HG03135 (cell line): ENCODE results near the gene LGALS4.
"Not testable (repeated sequence)": the region's sequence is repeated elsewhere in the genome, so short reads cannot be mapped to it uniquely, and the experiment has no call there.

Experiments
- ATAC-seq: cut with Tn5 transposase; IDR thresholded peaks from one replicate; pipeline ENCODE4 v1.9.1; 2021; ENCODE audit warnings: mild to moderate bottlenecking, moderate library complexity; ENCODE audit not compliant: unreplicated experiment

LGALS4 gene

DNA sequence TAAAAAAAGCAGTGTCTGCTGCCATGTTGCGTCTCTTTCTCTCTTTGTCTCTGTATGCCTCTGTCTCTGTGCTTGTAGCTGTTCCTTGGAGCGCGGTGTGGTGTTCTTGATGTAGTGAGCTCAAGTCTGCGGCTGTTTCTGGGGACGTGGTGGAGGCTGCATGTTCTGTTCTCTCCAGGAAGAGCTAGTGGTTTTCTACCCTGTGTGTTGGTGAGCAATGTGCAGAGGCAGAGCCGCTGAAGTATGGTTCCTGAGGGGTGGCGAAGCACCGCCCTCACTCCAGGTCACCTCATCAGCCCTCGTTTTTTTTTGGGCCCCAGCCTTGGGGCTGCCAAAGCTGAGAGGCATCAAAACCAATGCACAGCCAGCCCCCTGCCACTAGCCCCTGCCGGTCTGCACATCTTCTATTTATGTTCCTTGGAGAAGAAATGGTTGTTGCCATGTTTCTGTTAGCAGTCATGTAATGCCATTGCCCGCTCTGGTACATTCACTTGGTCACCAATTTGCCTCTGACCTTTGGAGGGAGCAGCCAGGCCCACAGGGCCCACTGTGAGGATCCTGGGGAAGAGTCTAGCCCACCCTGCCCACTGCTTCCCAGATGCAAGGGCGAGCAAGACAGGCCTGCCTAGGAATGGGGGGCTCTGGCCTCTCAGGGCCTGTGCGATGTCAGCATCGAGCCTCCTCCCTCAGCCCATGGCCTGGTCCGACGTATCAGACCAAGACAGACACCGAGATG lies 29.9 kb upstream of the LGALS4 start:
- ATAC-seq, result no peak

DNA sequence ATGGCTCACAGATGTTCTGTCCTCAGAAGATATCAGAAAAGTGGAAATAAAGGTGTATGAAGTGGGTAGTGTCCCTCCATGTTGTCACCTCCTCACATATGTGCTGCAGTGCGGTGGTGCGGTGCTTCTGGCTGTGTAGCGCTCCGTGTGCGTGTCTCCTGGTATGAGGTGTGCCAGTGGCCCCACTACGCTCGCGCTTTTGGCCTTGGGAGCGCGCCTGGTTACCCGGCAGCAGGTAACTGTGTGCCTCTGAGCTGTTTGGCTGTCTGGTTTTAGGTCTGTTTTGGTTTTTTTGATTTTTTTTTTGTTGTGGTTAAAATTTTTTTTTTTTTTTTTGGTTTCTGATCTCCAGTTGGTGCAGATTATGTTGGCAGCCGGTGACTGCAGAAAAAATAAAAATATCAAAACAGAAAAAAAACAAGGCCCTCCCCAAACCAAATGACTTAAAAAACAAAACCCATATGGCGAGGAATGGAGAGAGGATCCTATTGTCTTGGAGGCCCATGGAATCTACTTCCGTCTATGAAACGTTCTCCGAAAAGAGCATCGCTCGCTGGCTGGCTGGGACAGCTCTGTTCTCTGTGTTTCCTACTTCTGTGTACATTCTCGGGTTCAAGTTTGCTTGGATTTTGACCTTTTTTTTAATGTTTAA lies 29.2 kb upstream of the LGALS4 start:
- no peak for ATAC-seq

DNA sequence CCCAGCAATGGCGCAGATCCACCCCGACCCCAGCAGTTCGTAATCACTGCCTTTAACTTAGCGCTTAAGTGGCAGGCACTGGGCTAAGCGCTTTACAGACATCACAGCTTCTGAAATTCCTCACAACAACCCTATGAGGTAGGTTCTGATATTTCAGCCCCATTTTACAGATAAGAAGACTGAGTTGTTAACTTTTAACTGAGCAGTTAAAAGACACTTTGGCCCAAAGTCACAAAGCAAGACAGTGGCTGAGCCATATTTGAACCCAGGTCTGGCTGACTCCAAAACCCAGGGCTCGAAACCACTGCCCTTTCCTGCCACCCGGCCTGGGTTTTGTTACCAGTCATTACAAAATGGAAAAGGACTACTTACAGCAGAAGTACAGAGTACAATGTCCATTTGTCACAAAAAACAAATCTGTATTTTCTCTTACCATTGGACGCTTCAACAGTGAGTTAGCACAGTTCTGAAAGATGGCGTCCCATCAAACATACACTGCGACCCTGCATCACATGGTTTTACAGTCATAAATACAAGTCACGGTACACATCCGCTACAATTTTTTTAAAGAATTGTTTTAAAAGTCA lies 28.5 kb upstream of the LGALS4 start:
- ATAC-seq, result no peak

DNA sequence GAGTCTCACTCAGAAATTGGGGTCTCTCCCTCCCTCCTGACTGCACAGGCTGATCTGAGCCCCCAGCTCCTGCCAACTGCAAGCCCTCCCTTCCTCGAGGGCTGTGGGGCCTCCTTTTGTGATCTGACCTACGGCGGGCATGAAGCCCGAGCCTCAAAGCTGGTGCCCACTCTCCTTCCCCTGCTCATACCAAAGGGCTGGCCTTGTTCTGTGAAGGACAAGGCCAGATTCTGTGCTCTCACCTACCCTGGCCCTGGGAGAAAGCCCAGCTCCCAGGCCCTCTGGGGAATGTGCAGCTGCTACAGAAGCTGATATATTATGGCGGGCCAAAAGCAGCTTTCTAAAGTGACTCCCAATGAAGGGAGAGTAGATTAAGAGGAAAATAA lies 27.8 kb upstream of the LGALS4 start:
- no peak for ATAC-seq

DNA sequence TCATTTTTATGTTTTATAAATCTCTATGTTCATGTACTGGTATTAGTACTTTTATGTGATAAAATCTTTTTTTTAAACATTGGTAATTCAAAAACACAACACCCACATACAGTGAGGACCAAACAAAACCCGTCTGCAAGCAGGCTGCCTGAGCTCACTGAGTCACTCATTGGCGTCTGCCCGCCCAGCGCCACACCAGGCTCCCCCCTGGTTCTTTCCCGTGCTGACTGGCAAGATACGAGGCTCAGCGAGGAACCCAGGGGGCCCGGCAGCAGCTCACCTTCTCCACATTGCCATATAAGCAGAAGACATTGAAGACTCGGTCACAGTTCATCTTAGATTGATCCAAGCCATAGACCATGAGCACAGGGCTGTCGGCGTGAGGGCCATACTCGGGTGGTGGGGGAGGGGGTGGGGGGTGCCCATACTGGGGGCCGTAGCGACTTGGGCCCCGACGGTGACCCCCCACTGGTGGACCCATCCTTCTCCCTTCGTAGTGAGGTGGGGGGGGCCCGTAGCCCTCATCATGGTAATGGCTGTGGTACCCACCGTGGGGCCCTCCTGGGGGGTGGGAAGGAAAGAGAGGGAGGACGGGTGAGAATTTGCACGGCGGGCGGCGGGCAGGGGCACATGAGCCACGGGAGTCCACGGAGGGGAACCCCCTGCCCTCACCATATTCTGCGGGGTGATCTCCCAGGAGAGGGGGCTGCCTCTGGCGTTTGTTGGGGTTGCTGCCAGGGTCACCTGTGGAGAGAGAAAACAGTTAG lies 27.3 kb upstream of the LGALS4 start:
- ATAC-seq, result no peak

DNA sequence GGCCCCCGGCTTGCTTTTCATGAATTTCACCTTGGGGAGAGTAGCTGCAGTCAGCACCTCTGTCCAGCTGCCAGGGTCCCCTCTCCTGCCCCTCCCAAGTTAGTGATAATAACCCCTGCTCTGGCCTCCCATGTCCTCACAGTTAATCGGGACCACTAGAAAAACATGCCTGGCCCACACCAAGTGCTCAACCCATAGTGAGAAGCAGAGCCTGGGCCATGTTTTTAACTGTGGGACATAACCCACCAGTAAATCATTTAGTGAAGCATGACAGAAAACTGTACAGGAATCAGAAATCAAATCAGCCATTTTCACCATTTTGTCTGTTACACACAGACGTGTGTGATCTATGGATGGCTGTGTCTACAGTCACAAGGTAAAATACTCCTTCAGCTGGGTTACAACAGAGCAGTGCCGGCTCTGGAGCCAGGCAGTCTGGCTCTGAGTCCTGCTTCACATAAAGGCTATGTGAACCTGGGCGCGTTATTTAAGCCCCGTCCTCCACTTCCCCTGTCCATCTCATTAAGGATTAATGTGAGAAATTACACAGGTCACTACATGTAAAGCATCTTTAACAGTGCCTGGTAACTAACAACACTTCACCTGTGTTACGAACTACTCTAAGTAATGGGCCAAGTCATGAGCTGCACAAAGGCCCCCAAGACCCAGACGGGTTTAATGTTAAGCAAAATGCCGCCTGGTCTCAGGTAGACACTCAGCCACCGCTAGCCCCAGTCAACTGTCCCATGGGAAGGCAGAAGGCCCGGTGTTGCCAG lies 26.4 kb upstream of the LGALS4 start:
- ATAC-seq, result no peak

DNA sequence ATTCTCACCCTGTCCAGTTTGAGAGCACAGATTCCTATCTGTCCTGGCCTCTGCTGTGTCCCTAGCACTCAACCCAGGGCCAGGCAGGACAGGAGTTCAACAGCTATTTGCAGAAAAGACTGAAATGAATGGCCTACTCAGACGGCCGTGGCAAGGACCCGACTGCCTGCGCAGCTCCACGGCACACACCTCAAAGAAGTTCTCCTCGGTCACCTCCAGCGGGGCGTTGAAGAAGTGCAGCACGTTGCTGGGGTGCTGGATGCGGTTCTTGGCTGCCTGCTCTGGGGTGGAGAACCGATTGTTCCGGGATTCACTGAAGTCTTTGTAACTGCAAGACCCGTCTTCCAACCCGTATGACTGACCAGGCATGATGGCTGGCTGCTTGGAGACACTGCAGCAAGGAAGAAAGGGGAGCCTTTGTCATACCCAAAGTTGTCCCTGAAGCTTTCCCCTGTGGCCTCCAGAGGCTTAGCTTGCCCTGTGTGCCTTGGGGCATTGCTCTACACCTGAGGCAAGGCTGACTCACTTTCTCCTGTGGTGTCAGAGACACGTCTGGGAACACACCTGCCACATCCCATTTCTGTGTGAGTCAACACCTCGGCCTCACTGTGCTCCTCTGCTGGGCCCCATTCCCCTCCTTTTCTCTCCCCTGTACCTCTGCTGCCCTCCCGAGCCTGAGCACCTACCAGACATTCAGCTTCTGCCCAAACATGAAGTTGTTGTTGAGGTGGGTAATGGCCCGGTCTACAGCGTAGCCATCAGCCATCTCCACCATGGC lies 25.7 kb upstream of the LGALS4 start:
- ATAC-seq, result no peak

DNA sequence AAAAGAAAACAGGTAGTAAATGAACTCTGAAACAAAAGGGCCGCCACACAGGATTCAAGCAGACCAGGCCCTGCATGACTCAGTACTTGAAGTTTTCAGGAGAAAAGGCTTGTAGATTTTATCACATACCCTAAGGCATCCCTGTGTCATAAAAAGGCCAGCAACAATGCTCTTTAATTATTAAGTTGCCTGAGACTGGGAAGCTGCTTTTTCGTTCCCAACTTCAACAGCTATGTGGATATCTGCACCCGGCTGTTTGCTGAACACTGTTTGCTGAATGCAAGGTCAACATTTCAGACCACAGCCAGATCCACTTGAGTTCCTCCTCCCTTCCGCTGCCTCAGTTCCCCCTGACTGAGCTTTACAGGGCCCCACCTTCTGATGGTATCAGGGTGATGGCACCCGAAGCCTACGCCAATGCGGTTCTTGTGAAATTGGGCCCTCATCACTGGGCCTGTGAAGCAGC lies 24.9 kb upstream of the LGALS4 start:
- ATAC-seq, result no peak

DNA sequence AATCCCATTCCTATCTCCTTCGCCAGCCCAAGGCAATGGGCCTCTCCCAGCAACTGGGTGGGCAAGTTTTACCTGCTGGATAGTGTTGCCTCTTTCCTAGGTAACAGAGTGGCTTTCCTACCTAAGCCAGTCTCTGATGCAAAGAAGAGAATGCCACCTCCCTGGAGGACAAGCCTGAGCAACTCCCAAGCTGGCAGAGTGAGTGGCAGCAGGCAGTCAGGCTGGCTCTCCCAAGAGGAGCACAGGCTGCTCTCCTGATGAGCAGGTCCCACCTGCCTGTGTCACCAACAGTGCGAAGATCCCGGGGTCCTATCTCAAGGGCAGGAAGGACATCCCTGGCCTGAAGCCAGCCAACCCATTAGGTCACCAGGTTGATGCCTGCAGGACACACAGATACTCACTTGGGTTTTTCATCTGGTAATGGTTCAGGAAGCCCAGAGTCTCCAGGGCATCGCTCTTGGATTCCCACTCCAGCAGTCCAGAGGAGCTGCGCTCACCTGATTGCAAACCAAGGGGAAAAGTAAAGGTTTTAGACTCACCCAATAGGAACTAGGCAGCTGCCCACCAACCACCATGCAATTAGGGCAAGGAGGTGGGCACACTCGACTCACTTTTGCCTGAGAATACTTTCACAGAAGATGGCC lies 24.4 kb upstream of the LGALS4 start:
- ATAC-seq, result no peak

DNA sequence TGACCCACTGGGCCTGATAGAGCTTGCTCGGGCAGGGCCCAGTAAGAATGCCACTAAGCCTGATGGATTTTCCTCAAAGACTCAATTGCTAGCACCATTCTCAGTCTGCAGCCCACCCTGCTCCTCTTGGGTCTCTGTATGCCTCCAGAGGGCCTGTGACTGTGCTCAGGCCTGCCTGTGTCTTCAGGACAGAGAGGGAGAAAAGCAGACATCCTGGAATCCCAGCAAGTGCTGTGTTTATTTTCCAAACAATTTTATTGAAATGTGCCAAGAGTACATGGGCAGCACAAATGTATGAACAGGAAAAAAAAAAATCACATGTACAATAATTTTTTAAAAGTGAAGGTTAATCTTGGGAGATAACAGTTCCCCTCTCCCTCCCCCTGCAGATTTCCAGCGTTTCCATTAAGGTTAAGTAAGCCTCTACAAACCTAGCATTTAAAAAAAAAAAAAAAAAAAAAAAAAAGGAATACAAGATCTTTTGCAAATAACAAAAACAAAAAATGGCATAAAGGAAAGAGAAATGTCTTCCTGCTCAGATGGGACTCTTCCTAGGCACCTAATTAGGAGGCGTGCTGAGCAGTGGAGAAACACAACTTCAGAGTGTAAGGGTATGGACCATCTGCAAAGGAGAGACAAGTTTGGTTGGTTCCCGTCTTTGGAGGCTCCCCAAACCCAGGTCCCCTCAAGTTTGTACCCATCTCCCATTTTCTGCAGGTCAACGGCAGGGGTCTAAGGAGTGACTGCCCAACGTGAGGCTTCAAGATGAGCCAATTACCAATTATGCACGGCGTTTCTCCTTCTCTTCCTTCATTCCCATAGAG lies 23.6 kb upstream of the LGALS4 start:
- ATAC-seq, result no peak

DNA sequence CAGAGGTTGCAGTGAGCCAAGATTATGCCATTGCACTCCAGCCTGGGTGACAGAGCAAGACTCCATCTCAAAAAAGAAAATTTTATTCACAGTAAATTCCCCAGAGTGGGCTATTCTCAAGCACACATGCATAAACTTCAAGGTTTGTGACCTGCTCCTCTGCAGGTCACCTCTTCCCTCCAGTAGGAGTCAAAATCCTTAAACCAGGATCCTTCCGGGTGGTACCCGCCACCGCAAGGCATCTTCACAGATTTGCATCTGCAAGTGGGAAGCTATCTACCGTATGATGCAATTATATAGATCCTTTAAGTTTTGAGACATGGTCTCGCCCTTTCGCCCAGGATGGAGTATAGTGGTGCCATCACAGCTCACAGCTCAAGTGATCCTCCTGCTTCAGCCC lies 21.8 kb upstream of the LGALS4 start:
- no peak for ATAC-seq

DNA sequence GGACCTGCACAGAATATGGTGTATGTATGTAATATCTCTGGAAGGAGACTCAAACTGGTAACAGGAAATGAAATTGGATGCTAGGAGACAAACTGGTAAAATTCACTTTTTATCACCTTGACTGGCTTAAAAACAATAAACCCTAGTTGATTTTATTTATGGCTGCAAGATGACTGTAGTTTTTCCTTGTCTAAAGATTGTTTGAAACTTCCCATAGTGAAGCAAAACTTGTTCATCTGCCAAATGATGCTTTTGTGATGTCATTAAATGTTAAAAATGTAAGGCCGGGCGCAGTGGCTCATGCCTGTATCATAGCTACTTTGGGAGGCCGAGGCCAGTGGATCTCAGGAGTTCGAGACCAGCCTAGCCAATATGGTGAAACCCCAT lies 21.4 kb upstream of the LGALS4 start:
- no peak for ATAC-seq

DNA sequence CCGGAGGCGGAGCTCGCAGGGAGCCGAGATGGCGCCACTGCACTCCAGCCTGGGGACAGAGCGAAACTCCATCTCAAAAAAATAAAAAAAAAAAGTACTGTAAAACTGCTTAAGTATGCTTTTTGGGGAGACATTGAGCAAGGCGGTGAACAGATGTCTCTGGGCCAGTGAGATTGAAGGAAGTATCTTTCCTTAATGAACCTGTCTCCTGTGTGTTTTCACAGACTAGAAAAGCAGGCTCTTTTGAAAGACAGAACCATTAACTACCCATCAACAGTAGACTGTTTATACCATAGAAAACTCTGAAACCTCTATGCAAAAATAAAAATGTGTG lies 20.3 kb upstream of the LGALS4 start:
- ATAC-seq, result no peak

DNA sequence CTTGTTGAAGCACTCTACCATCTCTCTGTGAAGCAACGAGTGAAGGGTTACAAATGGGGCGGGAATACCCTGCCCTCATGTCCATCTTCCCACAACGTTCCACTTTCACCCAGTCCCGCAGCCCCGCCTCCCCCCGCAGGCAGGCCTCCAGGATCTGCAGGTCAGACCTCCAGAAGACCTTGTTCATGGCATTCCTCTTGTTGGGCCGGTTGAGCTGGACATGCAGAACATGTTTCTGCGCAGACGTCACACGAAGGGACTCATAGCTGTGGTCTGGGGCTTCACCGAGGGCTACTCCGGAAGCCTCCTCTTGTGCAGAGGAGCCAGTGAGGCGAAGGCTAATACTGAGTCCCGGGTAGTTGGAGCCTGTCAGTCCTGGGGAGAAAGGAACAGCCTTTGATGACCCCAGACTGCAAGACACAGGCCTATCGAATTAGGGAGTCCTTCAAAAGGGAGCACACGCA lies 18.4 kb upstream of the LGALS4 start:
- ATAC-seq, result peak; percentile 43

DNA sequence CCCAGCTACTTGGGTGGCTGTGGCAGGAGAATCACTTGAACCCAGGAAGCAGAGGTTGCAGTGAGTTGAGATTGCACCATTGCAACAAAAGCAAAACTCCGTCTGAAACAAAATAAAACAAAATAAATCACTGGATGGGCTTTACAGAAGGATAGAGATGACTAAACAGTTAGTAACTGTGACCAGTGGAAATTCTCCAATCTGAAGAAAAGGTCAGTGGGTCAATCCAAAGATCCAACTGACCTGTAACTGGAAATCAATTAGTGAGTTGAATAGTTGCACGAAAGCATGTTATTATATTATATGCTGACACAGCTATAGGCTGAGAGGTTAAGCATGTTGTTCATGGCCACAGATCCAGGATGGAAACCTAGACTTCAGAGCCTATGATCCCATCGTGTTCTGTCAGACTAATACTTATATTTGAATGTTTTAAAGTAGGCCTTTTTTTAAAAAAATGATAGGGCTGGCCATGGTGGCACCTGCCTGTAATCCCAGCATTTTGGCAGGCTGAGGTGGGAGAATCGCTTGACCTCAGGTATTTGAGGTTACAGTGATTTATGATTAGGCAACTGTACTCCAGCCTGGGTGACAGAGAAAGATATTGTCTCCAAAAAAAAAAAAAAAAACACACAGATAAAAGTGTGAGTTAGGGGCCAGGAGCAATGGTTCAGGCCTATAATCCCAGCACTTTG lies 17.4 kb upstream of the LGALS4 start:
- ATAC-seq, result no peak

DNA sequence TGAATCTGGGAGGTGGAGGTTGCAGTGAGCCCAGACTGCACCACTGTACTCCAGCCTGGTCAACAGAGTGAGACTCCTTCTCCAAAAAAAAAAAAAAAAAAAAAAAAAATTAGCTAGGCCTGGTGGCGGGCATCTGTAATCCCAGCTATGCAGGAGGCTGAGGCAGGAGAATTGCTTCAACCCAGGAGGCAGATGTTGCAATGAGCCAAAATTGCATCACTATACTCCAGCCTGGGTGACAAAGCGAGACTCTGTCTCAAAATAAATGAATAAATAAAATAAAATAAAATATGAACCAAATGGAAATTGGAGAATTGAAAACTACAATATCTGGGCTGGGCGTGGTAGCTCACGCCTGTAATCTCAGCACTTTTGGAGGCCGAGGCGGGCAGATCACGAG lies 16.5 kb upstream of the LGALS4 start:
- ATAC-seq, result not testable (repeated sequence)

DNA sequence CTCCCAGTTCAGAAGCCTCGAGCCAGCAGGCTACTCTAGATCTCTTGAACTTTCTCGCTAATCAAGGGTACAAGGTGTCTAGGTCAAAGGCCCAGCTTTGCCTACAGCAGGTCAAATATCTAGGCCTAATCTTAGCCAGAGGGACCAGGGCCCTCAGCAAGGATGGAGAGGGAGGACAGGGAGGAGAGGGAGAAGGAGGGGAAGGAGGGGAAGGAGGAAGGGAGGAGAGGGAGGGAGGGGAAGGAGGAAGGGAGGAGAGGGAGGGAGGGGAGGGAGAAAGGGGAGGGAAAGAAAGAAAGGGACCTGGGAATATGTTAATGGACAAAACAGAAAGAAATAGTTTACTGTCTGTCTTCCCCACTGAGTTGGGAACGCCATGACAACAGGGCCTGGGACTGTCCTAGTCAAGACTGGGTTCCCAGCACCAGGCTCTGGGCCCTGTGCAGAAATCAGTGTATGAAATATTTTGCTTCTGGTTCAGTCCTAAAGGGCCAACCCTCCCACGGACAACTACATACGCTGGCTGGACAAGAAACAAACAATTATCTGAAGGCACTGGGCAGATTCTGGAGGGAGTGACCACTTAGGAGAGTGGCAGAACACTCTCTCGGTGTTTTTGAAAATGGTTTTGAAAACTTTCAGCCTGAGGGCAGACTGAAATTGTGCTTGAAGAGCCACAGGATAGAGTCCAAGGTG lies 14.3 kb upstream of the LGALS4 start:
- ATAC-seq, result no peak

DNA sequence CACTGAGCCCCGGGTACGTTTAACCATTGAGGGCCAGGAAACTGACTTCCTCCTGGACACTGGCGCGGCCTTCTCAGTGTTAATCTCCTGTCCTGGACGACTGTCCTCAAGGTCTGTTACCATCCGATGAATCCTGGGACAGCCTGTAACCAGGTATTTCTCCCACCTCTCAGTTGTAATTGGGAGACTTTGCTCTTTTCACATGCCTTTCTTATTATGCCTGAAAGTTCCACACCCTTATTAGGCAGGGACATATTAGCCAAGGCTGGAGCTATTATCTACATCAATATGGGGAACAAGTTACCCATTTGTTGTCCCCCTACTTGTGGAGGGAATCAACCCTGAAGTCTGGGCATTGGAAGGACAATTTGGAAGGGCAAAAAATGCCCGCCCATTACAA lies 13.2 kb upstream of the LGALS4 start:
- not testable (repeated sequence) for ATAC-seq
